Right lobe of liver (tissue), 4 donors: ENCODE measurements around the gene TATDN2.

Source experiments
- POLR2A ChIP-seq: fragments of 450-650 bp; IDR thresholded peaks from one replicate; pipeline ENCODE4 v1.6.1; 2017; ENCODE audit warnings: antibody characterized with exemption, mild to moderate bottlenecking
- TF ChIP-seq, protein P1 (sequence below), 4 donors: fragments of 200-600 bp in 3 of 4; fragments of 450-650 bp in 1 of 4; IDR thresholded peaks; one replicate each; pipeline versions ENCODE4 v1.5.1 to v1.8.0; 2016 to 2022; ENCODE audit warnings: antibody characterized with exemption in 4 of 4, mild to moderate bottlenecking in 2 of 4
- donor health status: DM: no; HTN: no; CAD: no.
- donor health status: DM: no; HTN: no; CAD: no.
- donor health status: DM: no; HTN: yes; CAD: no.

DNA sequence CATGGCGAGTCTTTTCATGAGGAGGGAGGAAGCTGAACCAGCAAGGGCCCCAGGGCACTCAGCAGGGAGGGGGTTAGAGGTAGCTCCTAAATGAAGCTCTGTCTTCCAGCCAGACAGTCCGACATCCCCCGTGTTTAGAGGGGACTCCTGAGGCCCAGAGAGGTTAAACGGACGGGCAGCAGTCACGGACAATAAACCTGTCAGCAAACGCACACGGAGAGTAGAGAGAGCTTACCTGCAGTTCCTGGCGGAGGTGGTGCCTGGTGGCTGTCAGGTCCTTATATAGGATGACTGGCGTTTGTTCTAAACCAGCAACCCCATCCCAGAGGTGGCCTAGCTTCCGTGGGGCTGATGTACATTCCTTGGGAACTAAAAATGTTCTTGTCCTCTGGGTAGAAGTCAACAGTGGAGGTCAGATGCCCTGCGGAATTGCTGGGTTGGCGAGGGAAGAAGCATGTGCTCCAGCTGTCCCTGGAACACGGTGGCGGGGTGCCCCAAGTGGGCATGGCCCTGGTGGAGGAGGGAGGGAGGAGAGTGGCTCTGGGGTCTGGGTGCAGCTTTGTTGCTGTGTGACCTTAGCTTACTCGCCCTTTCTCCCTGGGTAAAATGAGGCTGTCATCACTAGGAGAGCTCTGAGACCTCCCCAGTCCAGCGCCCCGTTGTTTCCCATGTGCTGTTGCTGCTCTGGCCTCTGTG is 42.4 kb downstream of the TATDN2 start:
- TF ChIP-seq, protein P1, sequence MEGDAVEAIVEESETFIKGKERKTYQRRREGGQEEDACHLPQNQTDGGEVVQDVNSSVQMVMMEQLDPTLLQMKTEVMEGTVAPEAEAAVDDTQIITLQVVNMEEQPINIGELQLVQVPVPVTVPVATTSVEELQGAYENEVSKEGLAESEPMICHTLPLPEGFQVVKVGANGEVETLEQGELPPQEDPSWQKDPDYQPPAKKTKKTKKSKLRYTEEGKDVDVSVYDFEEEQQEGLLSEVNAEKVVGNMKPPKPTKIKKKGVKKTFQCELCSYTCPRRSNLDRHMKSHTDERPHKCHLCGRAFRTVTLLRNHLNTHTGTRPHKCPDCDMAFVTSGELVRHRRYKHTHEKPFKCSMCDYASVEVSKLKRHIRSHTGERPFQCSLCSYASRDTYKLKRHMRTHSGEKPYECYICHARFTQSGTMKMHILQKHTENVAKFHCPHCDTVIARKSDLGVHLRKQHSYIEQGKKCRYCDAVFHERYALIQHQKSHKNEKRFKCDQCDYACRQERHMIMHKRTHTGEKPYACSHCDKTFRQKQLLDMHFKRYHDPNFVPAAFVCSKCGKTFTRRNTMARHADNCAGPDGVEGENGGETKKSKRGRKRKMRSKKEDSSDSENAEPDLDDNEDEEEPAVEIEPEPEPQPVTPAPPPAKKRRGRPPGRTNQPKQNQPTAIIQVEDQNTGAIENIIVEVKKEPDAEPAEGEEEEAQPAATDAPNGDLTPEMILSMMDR (IDR thresholded peaks at IDR 0.05) = no peak
- no peak for TF ChIP-seq POLR2A
